Glomerular visceral epithelial cell (primary cell): ENCODE data around the gene KIR2DL3.
"Not testable (repeated sequence)": the region's sequence is repeated elsewhere in the genome, so short reads cannot be mapped to it uniquely, and the experiment has no call there.

Experiments used
- DNase-seq: peaks from one replicate; pipeline ENCODE4 v3.0.0-alpha.2; 2016; ENCODE audit errors: extremely low spot score

KIR2DL3 gene

DNA sequence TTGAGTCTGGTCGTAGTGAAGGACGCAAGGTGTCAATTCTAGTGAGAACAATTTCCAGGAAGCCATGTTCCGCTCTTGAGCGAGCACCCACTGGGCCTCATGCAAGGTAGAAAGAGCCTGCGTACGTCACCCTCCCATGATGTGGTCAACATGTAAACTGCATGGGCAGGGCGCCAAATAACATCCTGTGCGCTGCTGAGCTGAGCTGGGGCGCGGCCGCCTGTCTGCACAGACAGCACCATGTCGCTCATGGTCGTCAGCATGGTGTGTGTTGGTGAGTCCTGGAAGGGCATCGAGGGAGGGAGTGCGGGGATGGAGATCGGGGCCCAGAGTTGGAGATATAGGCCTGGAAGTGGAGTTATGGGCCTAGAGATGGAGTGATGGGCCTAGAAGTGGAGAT, at the start of gene KIR2DL3:
KIR2DL3 (plus strand) TSS at position 208 of the 400 bp plus-strand sequence; CDS start at position 241, 33 bp downstream.
- DNase-seq, result not testable (repeated sequence)

DNA sequence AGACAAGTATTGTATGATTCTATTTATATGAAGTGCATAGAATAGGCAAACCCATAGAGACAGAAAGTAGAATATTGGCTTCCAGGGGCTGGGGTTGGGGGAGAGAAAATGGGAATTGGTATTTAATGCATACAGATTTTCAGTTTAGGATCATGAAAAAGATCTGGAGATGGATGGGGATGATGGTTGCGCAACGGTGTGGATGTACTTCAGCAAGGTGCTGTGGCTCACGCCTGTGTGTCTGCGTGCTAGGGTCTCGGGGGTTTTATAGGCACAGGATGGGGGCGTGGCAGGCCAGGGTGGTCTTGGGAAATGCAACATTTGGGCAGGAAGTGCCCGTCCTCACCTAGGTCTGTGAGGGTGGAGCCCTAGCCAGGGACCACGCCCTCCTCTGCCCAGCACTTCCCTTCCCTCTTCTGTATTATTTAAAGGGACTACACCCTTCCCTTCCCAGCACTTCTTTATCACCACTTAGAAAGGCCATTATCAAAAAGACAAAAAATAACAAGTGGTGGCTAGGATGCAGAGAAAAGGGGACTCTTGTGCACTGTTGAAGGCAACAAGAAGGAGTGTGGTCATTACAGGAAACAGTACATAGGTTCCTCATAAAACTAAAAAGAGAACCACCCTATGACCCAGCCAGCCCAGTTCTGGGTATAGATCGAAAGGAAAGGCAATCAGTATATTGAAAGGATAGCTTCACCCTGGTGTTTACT, 46.6 kb upstream of the KIR2DL3 start:
- no peak for DNase-seq

DNA sequence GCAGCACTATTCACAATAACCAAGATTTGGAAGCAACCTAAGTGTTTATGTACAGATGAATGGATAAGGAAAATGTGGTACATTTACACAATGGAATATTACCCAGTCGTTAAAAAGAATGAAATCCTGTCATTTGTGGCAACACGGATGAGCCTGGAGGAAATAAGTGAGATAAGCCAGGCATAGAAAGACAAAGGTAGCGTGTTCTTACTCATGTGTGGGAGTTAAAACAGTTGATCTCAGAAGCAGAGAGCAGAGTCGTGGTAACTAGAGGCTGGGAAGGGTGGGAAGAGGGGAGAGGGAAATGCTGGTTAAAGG, 46.1 kb upstream of the KIR2DL3 start:
- no peak for DNase-seq

DNA sequence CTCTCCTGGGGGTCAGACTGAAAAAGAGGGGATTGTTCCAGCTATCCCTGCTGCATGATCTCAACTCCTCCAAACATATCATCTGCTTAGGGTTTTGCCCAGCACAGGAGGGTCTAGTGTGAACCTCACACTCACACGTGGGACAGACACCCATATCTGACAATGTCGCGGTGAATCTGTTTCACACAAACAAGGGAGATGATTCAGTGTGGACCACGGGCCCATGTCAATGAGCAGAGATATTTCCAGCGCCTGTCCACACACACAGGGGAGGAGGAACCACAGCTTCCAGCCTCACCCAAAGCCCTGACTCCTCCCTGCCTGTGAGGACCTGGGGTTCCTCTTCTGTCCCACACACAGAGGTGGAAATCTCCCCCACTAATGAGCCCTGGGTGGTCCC, 43.7 kb upstream of the KIR2DL3 start:
- DNase-seq, result no peak

DNA sequence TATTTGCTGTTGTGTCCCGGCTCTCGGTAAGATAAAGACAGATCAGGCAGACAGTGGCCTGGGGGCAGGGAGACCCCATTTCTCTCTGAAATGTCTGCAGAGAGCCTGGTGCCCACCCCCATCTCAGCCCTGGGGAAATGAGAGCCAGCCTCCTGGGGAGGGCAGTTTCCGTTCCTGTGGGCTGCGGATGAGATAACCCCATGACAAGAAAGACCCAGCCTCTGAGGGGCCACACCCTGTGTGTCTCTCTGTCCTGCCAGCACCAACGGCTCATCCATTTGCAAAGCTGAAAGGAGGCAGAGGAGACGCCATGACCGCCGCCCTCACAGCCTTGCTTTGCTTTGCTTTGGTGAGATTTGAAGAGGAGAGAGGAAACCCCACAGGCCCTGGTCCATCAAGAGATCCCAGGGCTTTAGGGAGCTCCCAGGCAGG, 42.2 kb upstream of the KIR2DL3 start:
- no peak for DNase-seq

DNA sequence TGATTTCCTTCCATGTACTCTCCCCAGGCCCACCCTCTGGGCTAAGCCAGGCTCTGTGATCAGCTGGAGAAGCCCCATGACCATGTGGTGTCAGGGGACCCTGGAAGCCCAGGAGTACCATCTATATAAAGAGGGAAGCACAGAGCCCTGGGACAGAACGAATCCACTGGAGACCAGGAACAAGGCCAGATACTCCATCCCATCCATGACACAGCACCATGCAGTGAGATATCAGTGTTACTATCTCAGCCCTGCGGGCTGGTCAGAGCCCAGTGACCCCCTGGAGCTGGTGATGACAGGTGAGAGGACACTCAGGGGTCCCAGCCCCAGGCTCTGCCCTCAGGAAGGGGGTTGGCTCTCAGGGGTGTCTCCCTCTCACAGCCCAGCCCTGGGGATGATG, 41.5 kb upstream of the KIR2DL3 start:
- no peak for DNase-seq

DNA sequence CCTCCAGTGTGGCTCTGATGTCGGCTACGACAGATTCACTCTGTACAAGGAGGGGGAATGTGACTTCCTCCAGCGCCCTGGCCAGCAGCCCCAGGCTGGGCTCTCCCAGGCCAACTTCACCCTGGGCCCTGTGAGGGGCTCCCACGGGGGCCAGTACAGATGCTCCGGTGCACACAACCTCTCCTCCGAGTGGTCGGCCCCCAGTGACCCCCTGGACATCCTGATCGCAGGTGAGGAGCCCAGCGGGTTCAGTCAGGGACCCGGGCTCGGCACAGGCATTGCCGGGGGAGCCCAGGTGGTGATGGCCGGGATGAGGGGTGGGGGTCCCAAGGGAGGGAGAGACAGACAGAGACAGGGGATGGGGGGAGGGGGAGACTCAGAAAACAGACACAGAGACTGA, 40.6 kb upstream of the KIR2DL3 start:
- DNase-seq, result not testable (repeated sequence)

DNA sequence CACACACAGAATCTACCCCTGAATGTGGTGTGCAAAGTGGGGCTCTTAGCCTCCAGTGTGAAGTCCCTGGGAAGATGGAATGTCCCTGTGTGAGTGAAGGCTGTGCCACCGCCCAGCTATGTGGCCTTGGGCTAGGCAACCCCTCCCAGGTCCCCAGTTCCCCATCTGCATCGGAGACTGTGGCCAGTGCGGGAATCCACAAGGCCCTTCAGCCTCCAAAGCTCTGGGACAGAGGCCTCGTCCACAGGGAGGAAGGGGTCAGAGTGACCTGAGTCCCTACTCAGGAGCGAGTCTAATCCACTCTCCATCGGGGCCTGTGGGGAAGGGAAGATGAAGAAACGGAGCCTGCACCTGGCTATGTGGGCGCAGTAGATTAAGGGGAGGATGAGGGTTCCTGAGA, 33.4 kb upstream of the KIR2DL3 start:
- DNase-seq, result no peak

DNA sequence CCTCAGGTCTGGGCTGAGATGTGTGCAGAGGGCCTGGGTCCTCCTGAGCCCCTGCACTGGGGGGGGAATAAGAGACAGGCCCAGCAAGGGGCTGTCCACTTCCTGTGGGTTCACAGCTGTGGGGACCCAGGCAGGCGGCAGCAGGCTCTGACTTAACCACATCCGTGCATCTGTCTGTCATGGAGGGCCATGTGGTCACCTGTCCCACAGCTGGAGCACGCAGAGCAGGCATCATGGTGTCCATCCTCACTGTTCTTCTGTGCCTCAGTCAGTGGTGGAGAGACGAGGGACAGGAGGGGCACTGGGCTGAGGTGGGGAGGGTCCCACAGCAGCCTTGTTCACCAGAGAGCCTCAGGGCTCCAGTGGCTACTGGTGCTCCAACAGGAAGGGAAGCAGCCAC, 30.4 kb upstream of the KIR2DL3 start:
- no peak for DNase-seq

DNA sequence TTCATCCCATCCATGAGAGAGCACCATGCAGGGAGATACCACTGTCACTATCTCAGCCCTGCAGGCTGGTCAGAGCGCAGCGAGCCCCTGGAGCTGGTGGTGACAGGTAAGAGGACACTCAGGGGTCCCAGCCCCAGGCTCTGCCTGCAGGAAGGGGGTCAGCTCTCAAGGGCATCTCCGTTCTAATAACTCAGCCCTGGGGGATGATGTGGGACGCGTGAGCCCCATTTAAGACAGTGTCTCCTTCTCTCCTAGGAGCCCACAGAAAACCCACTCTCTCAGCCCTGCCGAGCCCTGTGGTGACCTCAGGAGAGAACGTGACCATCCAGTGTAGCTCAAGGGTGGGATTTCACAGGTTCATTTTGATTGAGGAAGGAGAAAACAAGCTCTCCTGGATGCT, 29.5 kb upstream of the KIR2DL3 start:
- no peak for DNase-seq

DNA sequence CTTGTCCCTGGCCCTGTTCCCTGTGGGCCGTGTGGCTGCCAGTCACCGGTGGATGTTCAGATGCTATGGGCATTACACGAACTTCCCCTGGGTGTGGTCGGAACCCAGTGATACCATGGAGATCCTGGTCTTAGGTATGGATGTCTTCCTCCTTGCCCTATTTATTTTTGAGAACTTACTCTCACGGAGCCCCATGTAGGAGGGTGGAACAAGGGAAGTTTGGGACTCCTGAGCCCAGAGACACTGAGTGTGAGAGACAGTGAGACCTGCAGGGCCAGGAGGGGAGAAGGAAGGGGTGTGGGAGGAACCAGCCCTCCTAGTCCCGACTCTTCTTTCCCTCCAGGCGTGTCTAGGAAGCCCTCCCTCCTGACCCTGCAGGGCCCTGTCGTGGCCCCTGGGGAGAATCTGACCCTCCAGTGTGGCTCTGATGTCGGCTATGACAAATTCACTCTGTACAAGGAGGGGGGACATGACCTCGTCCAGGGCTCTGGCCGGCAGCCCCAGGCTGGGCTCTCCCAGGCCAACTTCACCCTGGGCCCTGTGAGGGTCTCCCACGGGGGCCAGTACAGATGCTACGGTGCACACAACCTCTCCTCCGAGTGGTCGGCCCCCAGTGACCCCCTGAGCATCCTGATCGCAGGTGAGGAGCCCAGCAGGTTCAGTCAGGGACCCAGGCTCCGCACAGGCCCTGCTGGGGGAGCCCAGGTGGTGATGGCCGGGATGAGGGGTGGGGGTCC, 28.9 kb upstream of the KIR2DL3 start:
- DNase-seq, result no peak

DNA sequence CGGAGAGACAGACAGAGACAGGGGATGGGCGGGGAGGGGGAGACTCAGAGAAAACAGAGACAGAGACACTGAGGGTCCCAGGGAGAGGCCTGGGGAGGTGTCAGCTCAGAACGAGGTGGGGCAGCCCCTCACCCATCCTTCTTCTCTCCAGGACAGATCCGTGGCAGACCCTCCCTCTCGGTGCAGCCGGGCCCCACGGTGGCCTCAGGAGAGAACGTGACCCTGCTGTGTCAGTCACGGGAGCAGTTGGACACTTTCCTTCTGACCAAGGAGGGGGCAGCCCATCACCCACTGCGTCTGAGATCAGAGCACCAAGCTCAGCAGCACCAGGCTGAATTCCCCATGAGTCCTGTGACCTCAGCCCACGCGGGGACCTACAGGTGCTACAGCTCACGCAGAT, 28.4 kb upstream of the KIR2DL3 start:
- not testable (repeated sequence) for DNase-seq

DNA sequence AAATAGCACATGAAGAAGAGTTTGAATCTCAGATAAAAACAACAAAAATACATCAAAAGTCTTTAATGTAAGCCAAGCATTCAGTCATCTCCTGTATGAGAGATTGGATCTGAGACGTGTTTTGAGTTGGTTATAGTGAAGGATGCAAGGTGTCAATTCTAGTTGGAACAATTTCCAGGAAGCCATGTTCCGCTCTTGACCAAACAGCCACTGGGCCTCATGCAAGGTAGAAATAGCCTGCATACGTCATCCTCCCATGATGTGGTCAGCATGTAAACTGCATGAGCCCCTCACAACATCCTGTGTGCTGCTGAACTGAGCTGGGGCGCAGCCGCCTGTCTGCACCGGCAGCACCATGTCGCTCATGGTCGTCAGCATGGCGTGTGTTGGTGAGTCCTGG, 14.2 kb upstream of the KIR2DL3 start, which contains the start of gene KIR3DL3:
KIR3DL3 (plus strand) TSS at position 301 of the 400 bp plus-strand sequence; CDS start at position 356, 55 bp downstream.
- DNase-seq, result no peak

DNA sequence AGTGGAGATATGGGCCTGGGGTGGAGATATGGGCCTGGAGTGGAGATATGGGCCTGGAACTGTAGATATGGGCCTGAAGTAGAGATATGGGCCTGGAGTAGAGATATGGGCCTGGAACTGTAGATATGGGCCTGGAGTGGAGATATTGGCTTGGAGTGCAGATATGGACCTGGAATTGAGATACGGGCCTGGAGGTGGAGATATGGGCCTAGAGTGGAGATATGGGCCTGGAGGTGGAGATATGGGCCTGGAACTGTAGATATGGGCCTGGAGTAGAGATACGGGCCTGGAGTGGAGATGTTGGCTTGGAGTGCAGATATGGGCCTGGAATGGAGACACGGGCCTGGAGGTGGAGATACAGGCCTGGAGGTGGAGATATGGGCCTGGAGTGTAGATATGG, 13.7 kb upstream of the KIR2DL3 start:
- DNase-seq, result no peak

DNA sequence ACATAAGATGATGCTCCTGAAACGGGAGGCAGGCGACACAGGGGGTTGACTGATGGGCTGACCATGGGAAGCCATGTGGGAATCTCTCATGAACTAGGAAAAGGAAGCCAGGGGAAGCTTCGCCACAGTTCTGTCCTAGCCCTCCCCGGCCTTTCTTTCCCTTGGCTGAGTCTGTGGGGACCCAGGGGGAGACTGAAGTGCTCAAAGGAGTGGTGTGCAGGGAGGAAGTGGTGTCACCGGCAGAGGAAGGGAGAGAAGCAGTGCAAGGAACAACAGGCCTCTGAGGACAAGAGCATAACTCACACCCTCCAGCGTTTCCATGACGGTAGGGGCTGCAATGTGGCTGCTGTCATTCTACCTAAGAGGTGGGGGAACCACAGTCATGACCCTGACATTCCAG, 13.0 kb upstream of the KIR2DL3 start:
- no peak for DNase-seq

DNA sequence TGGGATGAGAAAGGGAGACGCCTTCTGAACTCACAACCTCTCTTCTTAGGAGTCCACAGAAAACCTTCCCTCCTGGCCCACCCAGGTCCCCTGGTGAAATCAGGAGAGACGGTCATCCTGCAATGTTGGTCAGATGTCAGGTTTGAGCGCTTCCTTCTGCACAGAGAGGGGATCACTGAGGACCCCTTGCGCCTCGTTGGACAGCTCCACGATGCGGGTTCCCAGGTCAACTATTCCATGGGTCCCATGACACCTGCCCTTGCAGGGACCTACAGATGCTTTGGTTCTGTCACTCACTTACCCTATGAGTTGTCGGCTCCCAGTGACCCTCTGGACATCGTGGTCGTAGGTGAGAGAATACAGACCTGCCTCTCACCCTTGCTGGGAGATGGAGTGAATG, 10.8 kb upstream of the KIR2DL3 start:
- DNase-seq, result no peak

DNA sequence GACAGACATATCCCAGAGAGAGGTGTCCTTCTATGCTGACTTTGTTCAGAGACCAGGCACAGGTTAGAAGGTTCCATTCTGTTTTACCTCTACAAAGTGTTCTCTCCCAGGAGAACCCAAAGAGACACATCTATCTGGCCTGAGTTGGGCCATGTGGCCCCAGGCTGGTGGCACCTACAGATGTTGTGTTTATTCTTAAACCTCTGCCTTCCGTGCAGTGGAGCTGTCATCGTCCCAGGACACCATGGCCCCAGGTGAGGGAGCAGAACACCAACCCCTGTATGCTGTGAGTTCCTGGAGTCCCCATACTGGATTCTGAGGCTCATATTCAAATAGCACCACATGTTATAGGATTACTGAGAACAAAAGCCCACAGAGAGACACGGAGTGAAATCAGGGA, 10.1 kb upstream of the KIR2DL3 start:
- DNase-seq, result no peak

DNA sequence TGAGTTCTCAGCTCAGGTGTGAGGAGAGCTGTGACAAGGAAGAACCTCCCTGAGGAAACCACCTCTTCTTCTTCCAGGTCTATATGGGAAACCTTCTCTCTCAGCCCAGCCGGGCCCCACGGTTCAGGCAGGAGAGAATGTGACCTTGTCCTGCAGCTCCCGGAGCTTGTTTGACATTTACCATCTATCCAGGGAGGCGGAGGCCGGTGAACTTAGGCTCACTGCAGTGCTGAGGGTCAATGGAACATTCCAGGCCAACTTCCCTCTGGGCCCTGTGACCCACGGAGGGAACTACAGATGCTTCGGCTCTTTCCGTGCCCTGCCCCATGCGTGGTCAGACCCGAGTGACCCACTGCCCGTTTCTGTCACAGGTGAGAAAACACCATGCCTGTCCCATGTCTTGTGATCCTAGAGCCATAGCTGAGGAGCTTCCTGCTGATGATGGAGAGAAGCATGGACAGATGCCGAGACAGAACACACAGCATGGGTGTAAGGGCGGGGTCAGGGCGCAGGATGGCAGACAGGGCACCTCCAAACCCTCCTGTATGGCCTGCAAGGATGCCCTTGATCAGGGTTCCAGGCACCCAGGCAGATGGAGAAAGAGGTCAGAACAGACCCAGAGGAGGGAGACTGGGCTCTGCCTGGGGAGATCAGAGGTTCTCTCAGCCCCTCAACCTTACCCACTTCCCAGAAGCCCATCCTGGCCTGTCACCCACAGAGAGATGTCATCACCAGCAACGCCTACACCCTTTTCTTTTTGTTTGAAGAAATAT, 8.7 kb upstream of the KIR2DL3 start:
- DNase-seq, result no peak

DNA sequence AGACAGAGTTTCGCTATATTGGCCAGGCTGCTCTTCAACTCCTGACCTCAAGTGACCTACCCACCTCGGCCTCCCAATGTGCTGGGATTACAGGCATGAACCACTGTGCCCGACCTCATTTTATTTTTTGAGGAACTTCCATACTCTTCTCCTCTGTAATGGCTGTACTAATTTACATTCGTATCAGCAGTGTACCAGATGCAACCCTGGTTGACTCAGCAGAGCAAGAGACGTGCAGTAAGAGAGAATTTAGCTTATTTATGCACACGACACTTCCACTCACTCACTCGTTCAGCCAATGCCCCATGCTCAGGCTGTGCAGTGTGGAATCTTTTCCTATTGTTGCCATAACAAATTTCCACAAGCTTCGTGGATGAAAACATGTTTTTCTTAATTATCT, 7.1 kb upstream of the KIR2DL3 start:
- DNase-seq, result no peak

DNA sequence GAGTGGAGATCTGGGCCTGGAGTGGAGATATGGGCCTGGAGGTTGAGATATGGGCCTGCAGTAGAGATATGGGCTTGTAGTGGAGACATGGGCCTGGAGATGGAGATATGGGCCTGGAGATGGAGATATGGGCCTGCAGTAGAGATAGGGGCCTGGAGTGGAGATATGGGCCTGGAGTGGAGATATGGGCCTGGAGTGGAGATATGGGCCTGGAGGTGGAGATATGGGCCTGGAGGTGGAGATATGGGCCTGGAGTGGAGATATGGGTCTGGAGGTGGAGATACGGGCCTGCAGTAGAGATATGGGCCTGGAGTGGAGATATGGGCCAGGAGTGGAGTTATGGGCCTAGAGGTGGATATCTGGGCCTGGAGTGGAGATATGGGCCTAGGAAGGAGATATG, 402 bp downstream of the KIR2DL3 start:
- DNase-seq, result no peak

DNA sequence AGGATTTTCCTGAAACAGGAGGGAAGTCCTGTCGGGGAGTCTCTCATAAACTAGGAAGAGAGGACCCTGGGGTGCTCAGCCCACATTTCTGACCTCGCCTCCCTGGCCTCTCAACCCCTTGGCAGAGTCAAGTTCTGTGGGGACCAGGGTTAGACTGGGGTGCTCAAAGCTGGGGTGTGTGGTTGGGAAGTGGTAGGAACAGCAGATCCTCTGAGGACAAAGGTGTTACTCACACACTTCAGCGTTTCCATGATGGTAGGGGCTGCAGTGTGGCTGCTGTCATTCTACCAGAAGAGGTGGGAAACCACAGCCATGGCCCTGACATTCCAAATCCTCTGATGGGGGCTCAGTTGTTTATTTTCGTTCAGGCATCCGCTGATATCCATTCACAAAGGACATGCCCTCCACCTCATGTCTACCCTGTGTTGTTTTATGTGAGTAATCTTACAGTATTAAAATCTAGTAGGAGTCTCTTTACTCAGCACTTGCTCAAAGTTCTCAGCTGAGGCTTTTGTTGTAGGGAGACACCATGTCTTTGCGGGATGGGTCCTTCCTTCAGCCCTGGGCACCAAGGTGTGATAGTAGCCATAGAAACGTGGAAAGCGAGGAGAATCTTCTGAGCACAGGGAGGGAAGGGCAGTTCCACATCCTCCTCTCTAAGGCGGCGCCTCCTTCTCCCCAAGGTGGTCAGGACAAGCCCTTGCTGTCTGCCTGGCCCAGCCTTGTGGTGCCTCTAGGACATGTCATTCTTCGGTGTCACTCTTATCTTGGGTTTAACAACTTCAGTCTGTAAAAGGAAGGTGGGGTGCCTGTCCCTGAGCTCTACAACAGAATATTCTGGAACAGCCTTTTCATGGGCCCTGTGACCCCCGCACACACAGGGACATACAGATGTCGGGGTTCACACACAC, 1.5 kb downstream of the KIR2DL3 start:
- DNase-seq, result no peak

DNA sequence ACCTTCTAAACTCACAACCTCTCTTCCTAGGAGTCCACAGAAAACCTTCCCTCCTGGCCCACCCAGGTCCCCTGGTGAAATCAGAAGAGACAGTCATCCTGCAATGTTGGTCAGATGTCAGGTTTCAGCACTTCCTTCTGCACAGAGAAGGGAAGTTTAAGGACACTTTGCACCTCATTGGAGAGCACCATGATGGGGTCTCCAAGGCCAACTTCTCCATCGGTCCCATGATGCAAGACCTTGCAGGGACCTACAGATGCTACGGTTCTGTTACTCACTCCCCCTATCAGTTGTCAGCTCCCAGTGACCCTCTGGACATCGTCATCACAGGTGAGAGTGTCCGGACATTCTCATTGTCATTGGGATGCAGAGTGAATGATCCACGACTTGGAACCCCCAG, 3.6 kb downstream of the KIR2DL3 start:
- DNase-seq, result not testable (repeated sequence)
